Umbilical cord (tissue), 2 donors: Measurements from ENCODE around the gene SCYGR1. TPM values are rescaled to one million over a fixed set of nuclear protein-coding genes. Genes with fewer than 3 reads are reported as not detected.

Experiments used
- DNase-seq: peaks from one replicate; pipeline ENCODE4 v3.0.0-alpha.2; 2015; ENCODE audit warnings: low spot score
- total RNA-seq: library from RNA; depleted of rRNA; stranded (reverse); fragments of >200 nt; gene quantifications from one replicate; pipeline ENCODE4 v1.2.3, GENCODE V29; 2014; ENCODE audit warnings: low replicate concordance; ENCODE audit not compliant: insufficient read depth

The SCYGR1 gene
- total RNA-seq, 1 donor from 2014 or later = not detected

- DNase-seq = peak; percentile 42
These were observed 16.9 kb downstream of the SCYGR1 start for GRCh38 chr2:227370791-227371312.

GRCh38 chr2:227370092-227370491 lies 17.7 kb downstream of the SCYGR1 start:
- no peak for DNase-seq

GRCh38 chr2:227368574-227368973 lies 19.2 kb downstream of the SCYGR1 start:
- DNase-seq = peak; percentile 31

- DNase-seq = no peak
These were observed 20.3 kb downstream of the SCYGR1 start for GRCh38 chr2:227367427-227367795.

GRCh38 chr2:227366769-227367426 lies 20.9 kb downstream of the SCYGR1 start:
- peak; percentile 70 for DNase-seq

GRCh38 chr2:227365833-227366232 lies 21.9 kb downstream of the SCYGR1 start:
- DNase-seq = no peak

- DNase-seq = peak; percentile 24
These were observed 23.0 kb downstream of the SCYGR1 start for GRCh38 chr2:227364585-227365263.

- no peak for DNase-seq
These were observed 24.0 kb downstream of the SCYGR1 start for GRCh38 chr2:227363756-227364155.

- no peak for DNase-seq
These were observed 27.4 kb downstream of the SCYGR1 start for GRCh38 chr2:227360351-227360750.

- DNase-seq = no peak
These were observed 36.1 kb downstream of the SCYGR1 start for GRCh38 chr2:227351639-227352038.

GRCh38 chr2:227349989-227350612 lies 37.6 kb downstream of the SCYGR1 start:
- no peak for DNase-seq

- DNase-seq = no peak
These were observed 39.4 kb downstream of the SCYGR1 start for GRCh38 chr2:227348324-227348723.

- no peak for DNase-seq
These were observed 40.6 kb downstream of the SCYGR1 start for GRCh38 chr2:227347117-227347516.

GRCh38 chr2:227344231-227344630 lies 43.5 kb downstream of the SCYGR1 start:
- no peak for DNase-seq

GRCh38 chr2:227341553-227341952 lies 46.2 kb downstream of the SCYGR1 start:
- DNase-seq = no peak

- no peak for DNase-seq
These were observed 47.6 kb downstream of the SCYGR1 start for GRCh38 chr2:227340106-227340505.

- DNase-seq = no peak
These were observed 48.6 kb downstream of the SCYGR1 start for GRCh38 chr2:227339098-227339599.

Other genes with a start within 250 kb of the SCYGR1 start
- gene COL4A4, start 223.7 kb downstream of the SCYGR1 start, total RNA-seq = 0.72 TPM
- gene COL4A3, start 223.3 kb downstream of the SCYGR1 start, total RNA-seq = 3.9 TPM
- 94.6 TPM for gene MFF, start 62.7 kb downstream of the SCYGR1 start, total RNA-seq
- 2.4 TPM for gene TM4SF20, start 8.6 kb downstream of the SCYGR1 start, total RNA-seq
- 33.9 TPM for gene AGFG1, start 84.2 kb upstream of the SCYGR1 start, total RNA-seq
- not detected for gene SCYGR2, start 210.9 kb upstream of the SCYGR1 start, total RNA-seq
- gene SCYGR3, start 226.9 kb upstream of the SCYGR1 start, total RNA-seq = not detected
- gene SCYGR4, start 229.5 kb upstream of the SCYGR1 start, total RNA-seq = 1.4 TPM